ENCODE results near the gene PKD2L1.

- no peak for TF ChIP-seq CEBPB (IDR thresholded peaks at IDR 0.05; ENCODE audit: low read depth, low read length)
- TF ChIP-seq RAD21 (IDR thresholded peaks at IDR 0.05 in 1 of 2, conservative IDR thresholded peaks at IDR 0.05 in 1 of 2; ENCODE audit: low read depth in 2 of 2, low read length in 2 of 2): no peak
- no peak for TF ChIP-seq POLR2AphosphoS5 (IDR thresholded peaks at IDR 0.05; ENCODE audit: low read depth, low read length)
- TF ChIP-seq POLR2A (IDR thresholded peaks at IDR 0.05; ENCODE audit: control extremely low read depth in 1 of 2, low read depth in 2 of 2, low read length in 2 of 2): no peak
These were observed 90.2 kb downstream of the PKD2L1 start for GRCh38 chr10:100239851-100240250.

Measured in H1 (cell line).